Progenitor cell of endocrine pancreas (in vitro differentiated cells): ENCODE measurements around the gene SEC61B. TPM values are rescaled to one million over a fixed set of nuclear protein-coding genes. Genes with fewer than 3 reads are reported as not detected.

Source experiments
- DNase-seq: peaks from one replicate; pipeline ENCODE4 v3.0.0; 2021; ENCODE audit warnings: low spot score; ENCODE audit not compliant: unreplicated experiment
- H3K27ac Mint-ChIP-seq: 2 replicates; pipeline ENCODE4 v1.8.0; 2021; ENCODE audit warnings: mild to moderate bottlenecking, moderate library complexity, mixed read lengths
- H3K27me3 Mint-ChIP-seq: 2 replicates; pipeline ENCODE4 v1.8.0; 2021; ENCODE audit warnings: mixed read lengths
- H3K36me3 Mint-ChIP-seq: 2 replicates; pipeline ENCODE4 v1.8.0; 2022; ENCODE audit warnings: mixed read lengths; ENCODE audit not compliant: insufficient read depth
- H3K4me1 Mint-ChIP-seq: 2 replicates; pipeline ENCODE4 v1.8.0; 2021; ENCODE audit warnings: low read depth, mixed read lengths
- H3K4me3 Mint-ChIP-seq: 2 replicates; pipeline ENCODE4 v1.8.0; 2021; ENCODE audit warnings: low read depth, mild to moderate bottlenecking, moderate library complexity, mixed read lengths
- H3K9me3 Mint-ChIP-seq: 2 replicates; pipeline ENCODE4 v1.8.0; 2021; ENCODE audit warnings: low read depth, mixed read lengths
- total RNA-seq: library from RNA; stranded (reverse); gene quantifications from 2 replicates; pipeline ENCODE4 v1.2.1, GENCODE V29; 2021
- TF ChIP-seq, protein P1 (sequence below): fragments of 200-600 bp; sonication (generic); IDR thresholded peaks from one replicate; pipeline ENCODE4 v1.5.0; 2021; ENCODE audit warnings: antibody characterized with exemption, mild to moderate bottlenecking; ENCODE audit not compliant: unreplicated experiment

Gene SEC61B
- total RNA-seq, 1 donor from 2014 or later: 153 TPM

DNA sequence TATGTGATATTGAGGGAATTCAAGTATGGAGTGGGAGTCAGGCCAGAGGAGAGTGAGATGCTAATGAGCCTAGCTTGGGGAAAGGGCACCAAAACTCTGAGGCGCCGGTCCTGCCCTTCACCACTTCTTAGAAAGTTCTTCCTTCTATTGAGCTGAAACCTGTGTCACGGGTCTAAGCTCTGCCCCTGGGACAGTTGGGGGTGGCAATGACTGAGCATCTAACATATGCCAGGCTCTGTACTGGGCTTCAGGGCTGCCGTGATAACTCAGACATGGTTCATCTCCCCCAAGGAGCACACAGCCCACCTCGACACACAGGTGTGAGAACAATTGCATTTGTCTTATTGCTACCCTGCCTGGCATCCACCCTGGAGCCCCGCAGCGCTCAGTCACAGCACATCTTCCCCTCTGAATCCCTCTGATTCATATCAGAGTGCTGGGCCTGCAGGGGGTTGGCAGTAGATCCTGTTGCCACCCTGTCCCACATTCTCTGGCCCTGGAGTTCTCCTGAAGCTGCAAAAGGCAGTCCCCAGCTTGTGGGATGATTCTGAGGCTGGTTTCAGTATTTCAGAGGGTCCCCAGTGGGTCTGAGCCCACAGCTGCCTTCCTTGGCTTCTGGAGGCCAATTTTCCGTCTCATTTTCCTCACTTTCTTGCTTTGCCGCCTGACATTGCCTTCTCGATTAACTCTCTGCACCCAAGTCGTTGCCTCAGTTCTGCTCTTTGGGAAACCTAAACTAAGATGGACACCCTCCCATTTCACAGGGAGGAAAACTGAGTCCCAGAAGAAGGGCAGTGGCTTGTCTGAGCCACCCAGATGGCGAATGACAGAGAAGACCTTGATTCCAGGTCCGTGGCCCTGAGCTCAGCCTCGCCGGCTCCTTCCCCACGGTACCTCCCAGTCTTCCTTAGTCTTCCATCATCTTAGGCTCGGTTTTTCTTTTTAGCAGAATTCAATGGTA is 42.9 kb upstream of the SEC61B start:
- Mint-ChIP-seq H3K4me3 (no peak overlapping the region), H3K36me3 (peaks cover 1% of the 10 kb centered on the region), H3K27ac (peak overlapping the region; percentile 45), H3K27me3 (no peaks in the 10 kb centered on the region), H3K9me3 (no peaks in the 10 kb centered on the region), H3K4me1 (peaks cover 45% of the 10 kb centered on the region)
- TF ChIP-seq, protein P1, sequence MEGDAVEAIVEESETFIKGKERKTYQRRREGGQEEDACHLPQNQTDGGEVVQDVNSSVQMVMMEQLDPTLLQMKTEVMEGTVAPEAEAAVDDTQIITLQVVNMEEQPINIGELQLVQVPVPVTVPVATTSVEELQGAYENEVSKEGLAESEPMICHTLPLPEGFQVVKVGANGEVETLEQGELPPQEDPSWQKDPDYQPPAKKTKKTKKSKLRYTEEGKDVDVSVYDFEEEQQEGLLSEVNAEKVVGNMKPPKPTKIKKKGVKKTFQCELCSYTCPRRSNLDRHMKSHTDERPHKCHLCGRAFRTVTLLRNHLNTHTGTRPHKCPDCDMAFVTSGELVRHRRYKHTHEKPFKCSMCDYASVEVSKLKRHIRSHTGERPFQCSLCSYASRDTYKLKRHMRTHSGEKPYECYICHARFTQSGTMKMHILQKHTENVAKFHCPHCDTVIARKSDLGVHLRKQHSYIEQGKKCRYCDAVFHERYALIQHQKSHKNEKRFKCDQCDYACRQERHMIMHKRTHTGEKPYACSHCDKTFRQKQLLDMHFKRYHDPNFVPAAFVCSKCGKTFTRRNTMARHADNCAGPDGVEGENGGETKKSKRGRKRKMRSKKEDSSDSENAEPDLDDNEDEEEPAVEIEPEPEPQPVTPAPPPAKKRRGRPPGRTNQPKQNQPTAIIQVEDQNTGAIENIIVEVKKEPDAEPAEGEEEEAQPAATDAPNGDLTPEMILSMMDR: no peak
- DNase-seq: no peak

GRCh38 chr9:99180199-99180598 is 41.9 kb upstream of the SEC61B start:
- Mint-ChIP-seq H3K36me3 (peaks cover 1% of the 10 kb centered on the region), H3K4me1 (peaks cover 49% of the 10 kb centered on the region), H3K27ac (no peak overlapping the region), H3K27me3 (no peaks in the 10 kb centered on the region), H3K9me3 (no peaks in the 10 kb centered on the region), H3K4me3 (no peak overlapping the region)
- TF ChIP-seq, protein P1: no peak
- DNase-seq: no peak

DNA sequence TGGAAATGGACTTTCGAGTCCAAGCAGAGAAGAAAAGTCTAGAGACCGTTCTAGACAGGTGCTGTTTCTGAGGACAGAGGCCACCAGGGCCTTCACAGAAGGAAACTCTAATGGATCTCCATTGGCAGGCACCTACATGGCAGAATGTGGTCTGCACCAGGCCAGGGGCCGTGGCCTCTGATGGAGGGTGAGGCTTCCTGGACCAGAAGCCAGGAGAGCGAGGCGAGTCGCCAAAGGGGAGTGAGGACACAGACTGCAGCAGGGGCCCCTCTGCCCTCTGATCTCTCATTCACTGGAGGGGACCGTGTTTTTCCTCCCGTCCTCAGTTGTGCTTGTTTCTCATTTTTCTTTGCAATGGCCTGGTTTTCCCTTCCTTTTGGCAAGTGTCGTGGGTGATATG is 41.4 kb upstream of the SEC61B start:
- no peak overlapping the region for H3K4me3 Mint-ChIP-seq
- H3K4me1 Mint-ChIP-seq: peaks cover 47% of the 10 kb centered on the region
- no peaks in the 10 kb centered on the region for H3K9me3 Mint-ChIP-seq
- H3K27me3 Mint-ChIP-seq: no peaks in the 10 kb centered on the region
- DNase-seq: no peak
- TF ChIP-seq, protein P1: no peak
- H3K36me3 Mint-ChIP-seq: peaks cover 1% of the 10 kb centered on the region
- no peak overlapping the region for H3K27ac Mint-ChIP-seq

DNA sequence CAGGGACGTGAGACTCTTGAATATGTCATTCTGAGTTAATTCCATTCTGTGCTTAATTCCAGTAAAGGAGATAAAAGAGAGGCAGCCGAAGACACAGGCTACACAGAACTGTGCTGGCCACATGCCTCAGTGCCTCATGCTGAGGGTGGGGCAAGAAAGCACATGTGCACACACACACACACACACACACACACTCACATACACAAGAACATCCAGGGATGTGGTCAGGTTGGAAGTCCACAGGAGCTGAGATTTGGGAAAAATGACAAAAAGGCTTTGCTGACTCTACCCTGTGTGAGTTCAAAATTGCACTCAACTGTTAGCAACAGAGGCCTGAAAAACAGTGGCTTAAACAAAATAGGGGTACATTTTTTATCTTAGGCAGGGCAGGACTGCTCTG is 40.9 kb upstream of the SEC61B start:
- Mint-ChIP-seq H3K27me3 (no peaks in the 10 kb centered on the region), H3K4me3 (no peak overlapping the region), H3K9me3 (no peaks in the 10 kb centered on the region), H3K4me1 (peaks cover 45% of the 10 kb centered on the region), H3K27ac (no peak overlapping the region), H3K36me3 (peaks cover 1% of the 10 kb centered on the region)
- TF ChIP-seq, protein P1: no peak
- no peak for DNase-seq

DNA sequence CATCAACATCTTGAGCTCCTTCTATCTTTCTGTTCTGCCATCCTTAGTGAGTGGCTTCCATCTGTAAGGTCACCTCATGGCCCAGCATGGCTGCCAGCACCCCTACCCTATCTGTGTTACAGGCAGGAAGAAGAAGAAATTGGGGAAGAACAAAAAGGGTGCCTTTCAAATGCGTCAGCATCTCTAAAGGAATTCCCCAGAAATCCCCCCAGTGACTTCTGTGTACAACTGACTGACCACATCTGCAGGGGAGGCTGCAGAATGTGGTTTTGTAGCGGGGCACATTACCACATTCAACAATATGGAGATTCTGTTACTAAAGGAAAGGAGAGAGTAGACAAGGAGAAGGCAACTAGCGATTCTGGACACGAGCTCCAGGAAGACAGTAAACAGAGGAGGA is 40.5 kb upstream of the SEC61B start:
- TF ChIP-seq, protein P1: no peak
- Mint-ChIP-seq H3K36me3 (peaks cover 1% of the 10 kb centered on the region), H3K4me3 (no peak overlapping the region), H3K9me3 (no peaks in the 10 kb centered on the region), H3K27ac (no peak overlapping the region), H3K27me3 (no peaks in the 10 kb centered on the region), H3K4me1 (peaks cover 40% of the 10 kb centered on the region)
- DNase-seq: no peak
